Germinal center (tissue), 1 donor: ENCODE data around the gene PRLR.

Source experiments
- DNase-seq: peaks from one replicate; pipeline ENCODE4 v3.0.0; 2012; ENCODE audit warnings: mixed read lengths, low spot score

Gene PRLR

GRCh38 chr5:35159370-35159742 is 70.9 kb downstream of the PRLR start:
- no peak for DNase-seq

DNA sequence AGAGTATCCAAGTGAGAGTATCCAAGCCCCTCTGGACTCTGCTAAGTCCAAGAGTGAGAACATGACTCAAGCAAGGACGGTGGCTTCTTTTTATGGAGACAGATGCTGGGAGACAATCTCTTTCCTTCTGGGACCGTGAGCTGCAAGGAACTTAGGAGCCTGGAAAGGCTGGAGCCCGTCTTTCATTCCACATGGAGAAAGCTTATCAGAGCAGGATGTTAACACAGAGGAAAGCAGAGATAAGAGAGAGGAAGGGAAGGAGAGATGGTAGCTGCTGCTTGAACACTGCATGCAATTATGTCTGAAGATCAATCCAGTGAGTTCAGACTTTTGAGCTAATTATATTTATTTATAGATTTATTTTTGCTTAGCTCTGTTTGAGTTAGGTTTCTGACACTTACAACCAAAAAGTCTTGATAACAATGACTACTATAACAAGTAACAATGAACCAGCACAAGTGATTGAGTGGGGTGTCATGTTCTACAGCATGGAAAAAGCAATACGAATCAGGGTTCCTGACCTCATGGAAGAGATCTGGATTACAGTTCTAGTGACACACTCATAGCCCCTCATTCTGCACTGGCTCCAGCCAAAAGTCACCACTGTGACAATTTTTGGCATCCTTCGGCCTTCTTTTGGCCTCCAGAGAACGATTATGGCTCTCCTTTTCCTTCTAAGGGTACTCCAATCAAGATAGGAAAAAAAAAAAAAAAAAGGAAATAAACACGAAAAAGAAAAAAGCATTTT is 71.5 kb downstream of the PRLR start:
- no peak for DNase-seq

- no peak for DNase-seq
These were observed 72.1 kb downstream of the PRLR start for GRCh38 chr5:35158204-35158603.

DNA sequence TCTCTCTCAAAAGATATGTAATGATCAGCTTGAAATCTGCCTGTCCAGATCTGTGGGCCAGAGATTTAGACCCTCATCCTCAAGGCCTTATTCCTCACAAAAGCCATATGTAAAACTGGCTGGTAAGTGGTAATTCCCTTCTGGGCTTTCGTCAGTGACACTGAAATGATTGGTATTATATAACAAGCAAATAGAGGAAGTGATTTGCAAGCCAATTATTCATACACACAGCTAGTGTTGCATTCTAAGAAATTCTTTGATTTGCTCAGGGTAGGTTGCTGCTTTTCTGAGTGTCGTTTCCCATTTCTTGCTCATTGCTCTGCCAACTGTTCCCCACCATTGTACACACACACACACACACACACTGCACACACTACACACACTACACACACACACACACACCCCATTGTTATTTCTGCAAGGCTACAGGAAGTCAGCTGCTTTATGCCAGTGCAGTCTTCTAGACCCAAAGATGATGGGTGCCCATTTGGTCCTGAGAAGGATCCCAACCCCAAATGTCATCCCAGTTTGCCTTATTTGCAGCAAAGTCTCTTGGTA is 76.8 kb downstream of the PRLR start:
- no peak for DNase-seq

DNA sequence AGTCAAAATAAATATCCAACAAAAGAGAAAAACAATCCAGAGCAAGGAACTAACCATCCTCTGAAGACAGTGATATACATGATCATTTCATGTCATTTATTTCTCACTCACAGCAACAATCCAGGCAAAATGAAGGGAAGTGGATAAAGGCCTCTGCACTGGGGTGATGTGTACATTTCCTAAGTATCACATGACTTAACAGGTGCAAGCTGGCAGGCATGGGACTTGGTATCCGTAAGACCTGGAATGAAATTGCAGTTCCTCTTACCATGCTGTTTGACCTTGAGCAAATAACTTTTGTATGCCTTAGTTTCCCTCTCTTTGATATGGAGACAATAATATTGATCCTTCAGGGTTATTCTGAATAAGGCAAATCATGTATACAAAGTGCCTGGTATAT is 77.6 kb downstream of the PRLR start:
- no peak for DNase-seq

DNA sequence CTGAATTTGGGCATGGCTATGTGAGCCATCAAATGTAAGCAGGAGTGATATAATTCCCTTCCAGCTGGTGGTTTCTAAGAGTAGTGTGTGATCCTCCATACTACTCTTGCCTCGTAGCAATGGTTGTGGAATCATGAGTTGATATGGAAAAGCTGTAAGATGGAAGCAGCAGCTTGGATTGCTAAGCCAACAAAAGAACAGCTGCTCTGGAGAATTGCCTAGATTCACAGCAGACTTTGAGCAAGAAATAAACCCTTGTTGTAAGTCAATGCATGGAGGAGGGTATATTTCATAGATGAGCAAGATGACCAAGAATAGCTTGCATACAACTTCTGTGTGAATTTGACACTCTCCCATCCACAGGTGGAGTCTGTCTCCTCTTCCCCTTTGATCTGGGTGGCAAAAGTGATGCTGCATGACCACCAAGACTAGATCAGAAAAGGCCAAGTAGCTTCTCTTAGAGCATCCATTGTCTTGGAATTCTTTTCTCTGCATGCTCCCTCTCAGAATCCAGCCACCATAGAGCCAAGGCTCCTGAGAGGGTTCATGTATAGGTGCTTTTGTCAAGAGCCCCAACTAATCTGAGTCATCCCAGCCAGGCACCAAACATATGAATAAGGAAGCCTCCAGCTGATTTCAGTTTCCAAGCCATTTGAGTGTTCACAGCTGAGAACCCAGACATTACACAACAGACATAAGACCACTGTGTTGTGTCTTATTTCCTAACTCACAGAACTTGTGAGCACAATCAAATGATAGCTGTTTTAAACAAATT is 79.0 kb downstream of the PRLR start:
- DNase-seq: no peak

- DNase-seq: no peak
These were observed 81.2 kb downstream of the PRLR start for GRCh38 chr5:35149041-35149440.

DNA sequence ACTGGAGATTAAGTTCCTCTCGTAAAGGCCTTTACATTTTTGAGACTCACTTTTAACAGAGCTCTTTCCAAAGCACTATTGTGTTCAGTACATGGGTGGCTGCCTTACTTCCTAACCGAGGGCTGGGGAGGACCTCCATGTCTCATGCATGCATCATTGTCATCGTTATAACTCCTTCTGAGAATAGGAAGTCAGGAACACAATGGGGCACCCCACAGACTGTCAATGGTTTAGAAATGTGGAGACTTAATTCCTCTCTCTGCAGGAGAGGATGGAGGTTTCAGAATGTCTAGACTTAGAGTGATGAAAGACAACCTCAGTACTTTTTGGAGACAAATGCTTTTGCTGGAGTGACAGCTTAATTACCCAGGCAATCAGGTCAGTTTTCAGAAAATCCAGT is 83.9 kb downstream of the PRLR start:
- no peak for DNase-seq

- DNase-seq: no peak
These were observed 84.5 kb downstream of the PRLR start for GRCh38 chr5:35145691-35146317.

GRCh38 chr5:35145012-35145411 is 85.3 kb downstream of the PRLR start:
- no peak for DNase-seq

- DNase-seq: no peak
These were observed 86.4 kb downstream of the PRLR start for GRCh38 chr5:35143841-35144240.

- no peak for DNase-seq
These were observed 88.5 kb downstream of the PRLR start for GRCh38 chr5:35141739-35142138.

DNA sequence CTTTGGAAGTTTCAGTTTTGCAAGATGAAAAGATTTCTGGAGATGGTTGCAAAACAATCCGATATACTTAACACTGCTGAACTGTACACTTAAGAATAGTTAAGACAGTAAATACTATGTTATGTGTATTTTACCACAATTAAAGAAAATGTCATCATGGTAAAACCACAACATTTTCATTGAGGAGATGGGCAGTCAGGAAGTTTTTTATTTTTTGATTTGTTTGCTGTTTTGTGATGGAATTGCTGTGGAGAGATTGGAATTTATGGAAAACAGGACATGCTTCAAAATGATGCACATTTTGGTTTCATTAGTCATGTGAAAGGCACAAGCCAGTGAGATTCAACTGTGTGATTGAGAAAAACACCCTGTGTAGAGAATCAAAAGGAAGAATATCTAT is 92.1 kb downstream of the PRLR start:
- DNase-seq: no peak

GRCh38 chr5:35136386-35136785 is 93.9 kb downstream of the PRLR start:
- no peak for DNase-seq

DNA sequence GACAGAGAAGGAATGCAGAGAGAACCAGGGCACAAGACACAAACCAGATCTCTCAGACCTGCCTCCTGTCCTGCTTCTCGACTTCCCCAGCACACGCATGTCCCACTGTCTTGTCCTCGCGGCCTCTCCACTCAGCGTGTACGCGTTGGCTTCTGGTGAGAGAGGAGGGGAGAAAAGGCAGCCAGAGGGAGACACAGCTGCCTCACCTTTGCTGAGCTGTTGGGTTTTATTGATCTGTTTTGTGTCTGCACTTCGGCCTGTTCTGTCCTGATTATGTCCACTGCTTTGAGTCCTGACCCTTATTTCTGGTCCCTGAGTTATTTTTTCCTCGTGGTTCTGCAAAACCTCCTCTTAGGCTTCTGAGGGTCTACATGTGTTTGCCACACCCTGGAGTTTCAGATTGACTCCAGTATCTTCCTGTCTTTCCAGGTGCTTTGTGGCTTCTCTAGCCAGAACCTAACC is 95.0 kb downstream of the PRLR start:
- no peak for DNase-seq

- DNase-seq: no peak
These were observed 95.8 kb downstream of the PRLR start for GRCh38 chr5:35134278-35135030.

DNA sequence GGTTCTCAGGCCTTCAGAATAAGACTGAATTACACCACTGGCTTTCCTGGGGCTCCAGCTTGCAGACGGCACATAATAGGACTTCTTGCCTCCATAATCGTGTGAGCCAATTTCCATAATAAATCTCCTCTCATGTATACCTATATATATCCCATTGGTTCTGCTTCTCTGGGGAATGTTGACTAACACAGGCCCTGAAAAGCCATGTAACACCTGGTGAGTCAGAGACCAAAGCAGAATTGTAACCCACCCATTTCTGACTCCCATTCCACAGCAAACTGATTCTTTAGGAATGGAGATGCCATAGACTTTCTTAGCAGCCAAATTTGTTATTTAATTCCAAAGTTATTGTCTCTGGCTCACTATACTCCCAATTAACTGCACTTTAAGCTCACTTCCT is 97.1 kb downstream of the PRLR start:
- DNase-seq: no peak

GRCh38 chr5:35131723-35132122 is 98.6 kb downstream of the PRLR start:
- DNase-seq: no peak

DNA sequence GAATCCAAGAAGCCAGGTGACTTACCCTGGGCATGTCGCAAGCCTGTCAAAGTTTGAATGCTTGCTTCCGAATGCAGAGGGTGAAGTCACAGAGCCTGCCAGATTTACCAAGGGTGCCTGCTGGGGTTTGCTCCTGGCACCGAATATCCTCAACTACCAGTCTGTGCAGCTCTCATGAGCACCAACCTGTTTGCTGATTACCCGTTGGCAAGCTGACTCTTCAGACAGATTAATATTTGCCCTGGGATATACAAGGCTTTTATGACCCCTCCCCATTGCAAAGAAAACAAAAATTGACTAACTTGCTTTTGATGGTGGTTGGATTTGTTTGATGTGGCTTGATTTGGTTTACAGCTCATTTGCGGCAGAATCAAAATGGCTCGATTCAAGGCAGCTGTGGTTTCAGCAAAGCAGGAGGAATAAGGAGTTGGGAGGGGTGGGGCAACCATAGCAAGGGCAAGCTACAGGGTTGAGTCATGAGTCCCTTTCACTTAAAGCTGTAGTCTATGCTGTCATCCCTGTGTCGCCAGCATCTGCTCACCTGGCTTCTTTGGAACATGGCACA is 100.3 kb downstream of the PRLR start:
- no peak for DNase-seq

DNA sequence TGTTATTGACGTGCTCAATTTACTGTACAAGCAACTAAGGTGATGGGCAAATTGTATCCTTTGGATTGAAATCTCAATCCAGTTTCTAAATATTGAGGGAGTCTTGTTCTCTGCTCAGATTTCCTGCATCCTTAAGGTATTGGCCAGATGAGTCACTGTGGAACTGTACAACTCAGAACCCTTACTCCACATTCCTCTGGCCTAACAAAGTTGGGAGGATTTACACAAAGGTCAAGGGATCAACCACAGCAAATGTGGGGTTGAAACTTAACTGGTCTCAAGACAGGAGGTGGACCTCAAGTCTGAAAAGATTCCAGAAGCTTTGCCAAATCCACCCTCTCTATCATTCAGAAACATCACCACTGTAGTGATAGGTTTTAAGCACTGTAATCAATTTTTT is 101.0 kb downstream of the PRLR start:
- DNase-seq: no peak

DNA sequence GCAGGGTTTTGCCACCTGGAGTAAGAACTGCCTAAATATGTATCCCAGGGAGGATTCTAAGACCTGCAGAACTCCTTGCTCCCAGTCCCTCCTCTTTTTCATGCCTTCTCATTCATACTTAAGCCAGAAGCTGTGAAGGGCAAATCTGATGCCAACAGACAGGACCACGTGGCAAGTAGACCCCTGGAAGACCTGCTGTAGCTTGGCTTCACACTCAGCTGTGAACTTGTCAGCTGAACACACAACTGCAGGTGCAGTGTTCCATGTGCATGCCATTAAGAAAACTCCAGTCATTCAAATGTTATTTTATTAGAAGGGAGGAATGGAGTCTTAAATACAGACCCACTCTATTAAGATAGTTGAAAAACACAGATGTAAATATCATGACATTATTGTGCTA is 103.3 kb downstream of the PRLR start:
- DNase-seq: no peak

DNA sequence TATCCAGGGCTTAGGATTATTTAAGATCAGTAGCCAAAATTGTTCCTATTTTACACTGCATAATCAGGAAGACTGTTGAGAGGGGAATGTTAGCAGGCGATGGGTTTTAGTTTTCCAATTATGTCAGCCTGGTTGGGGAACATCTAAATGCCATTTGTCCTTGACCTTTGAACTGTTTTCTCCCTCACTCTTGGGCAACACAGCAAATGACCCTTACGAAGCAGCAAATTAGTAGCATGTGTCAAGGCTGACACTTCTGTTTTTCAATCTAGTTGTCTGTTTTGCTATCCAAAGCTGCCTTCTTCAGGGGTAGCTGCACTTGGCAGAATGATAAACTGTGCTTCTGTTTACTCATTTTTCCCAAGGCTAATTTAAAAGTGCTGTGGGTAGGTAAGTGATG is 104.5 kb downstream of the PRLR start:
- no peak for DNase-seq
